CD4-positive, alpha-beta T cell treated with Interferon alpha-2 for 1 hour (primary cell): ENCODE measurements around the gene CTBP1.
"Not testable (repeated sequence)": the region's sequence is repeated elsewhere in the genome, so short reads cannot be mapped to it uniquely, and the experiment has no call there.

Source experiments
- DNase-seq, 2 donors: peaks; one replicate each; pipeline ENCODE4 v3.0.0-alpha.2; 2020 to 2022

CTBP1 gene

GRCh38 chr4:1237261-1237660, 11.7 kb downstream of the CTBP1 start:
- DNase-seq: not testable (repeated sequence)

- not testable (repeated sequence) for DNase-seq
These were observed 12.1 kb downstream of the CTBP1 start for GRCh38 chr4:1236836-1237235.

- DNase-seq: no peak
These were observed 12.8 kb downstream of the CTBP1 start for GRCh38 chr4:1236103-1236641.

GRCh38 chr4:1235381-1236102, 13.4 kb downstream of the CTBP1 start:
- DNase-seq: no peak

GRCh38 chr4:1234811-1235292, 14.1 kb downstream of the CTBP1 start:
- no peak for DNase-seq

GRCh38 chr4:1234309-1234695, 14.6 kb downstream of the CTBP1 start:
- DNase-seq: no peak

GRCh38 chr4:1233641-1234308, 15.2 kb downstream of the CTBP1 start:
- DNase-seq: no peak

- no peak for DNase-seq
These were observed 16.0 kb downstream of the CTBP1 start for GRCh38 chr4:1232661-1233621.

GRCh38 chr4:1231637-1232360, 17.1 kb downstream of the CTBP1 start:
- no peak for DNase-seq

- no peak for DNase-seq
These were observed 17.8 kb downstream of the CTBP1 start for GRCh38 chr4:1230971-1231636.

- DNase-seq: no peak
These were observed 18.6 kb downstream of the CTBP1 start for GRCh38 chr4:1230316-1230715.

GRCh38 chr4:1229117-1229849, 19.6 kb downstream of the CTBP1 start:
- DNase-seq: no peak

- no peak for DNase-seq
These were observed 21.1 kb downstream of the CTBP1 start for GRCh38 chr4:1227816-1228215.

- DNase-seq: no peak
These were observed 22.3 kb downstream of the CTBP1 start for GRCh38 chr4:1226598-1226997.

GRCh38 chr4:1226144-1226481, 22.8 kb downstream of the CTBP1 start:
- DNase-seq: no peak

- DNase-seq: no peak
These were observed 23.4 kb downstream of the CTBP1 start for GRCh38 chr4:1225272-1226143.

GRCh38 chr4:1223841-1224809, 24.8 kb downstream of the CTBP1 start:
- DNase-seq: no peak

- DNase-seq: no peak
These were observed 25.8 kb downstream of the CTBP1 start for GRCh38 chr4:1222938-1223690.
